H1 (cell line): ENCODE data around the gene MAP1B. TPM values are rescaled to one million over a fixed set of nuclear protein-coding genes. Genes with fewer than 3 reads are reported as not detected.

Source experiments
- CTCF ChIA-PET: fragments of 300-600 bp; sonication (Branson Sonifier 250); formaldehyde crosslinking; loops from one replicate; lab custom pipeline; 2021; ENCODE audit not compliant: partially characterized antibody; lab: Charles Lee
- POLR2A ChIA-PET: fragments of 300-600 bp; sonication (Branson Sonifier 250); formaldehyde crosslinking; loops from one replicate; lab custom pipeline; 2021; ENCODE audit warnings: inconsistent platforms; ENCODE audit not compliant: partially characterized antibody; lab: Charles Lee
- DNase-seq, 2 experiments: peaks; one replicate each; pipeline versions ENCODE4 v3.0.0 to v3.0.0-alpha.2; 2010 to 2022; ENCODE audit warnings: low spot score in 2 of 2, low read depth in 1 of 2, mixed read lengths in 1 of 2
- FAIRE-seq: peaks from 2 replicates; lab custom pipeline; 2011; peaks lifted over from hg19 to GRCh38; lab: Jason Lieb, UNC
- H2AFZ ChIP-seq: 2 replicates; pipeline ENCODE4 v1.8.1; 2012; ENCODE audit warnings: low read length, inconsistent platforms
- H2AK5ac ChIP-seq: 2 replicates; pipeline ENCODE4 v1.6.1; 2013; ENCODE audit warnings: low read depth, low read length
- H2BK120ac ChIP-seq: replicated peaks from 2 replicates; pipeline ENCODE3; 2013; ENCODE audit warnings: low read depth, low read length, inconsistent platforms
- H2BK12ac ChIP-seq: 2 replicates; pipeline ENCODE4 v1.6.1; 2013; ENCODE audit warnings: low read depth, low read length
- H2BK15ac ChIP-seq: 2 replicates; pipeline ENCODE4 v1.6.1; 2013; ENCODE audit warnings: low read length
- H2BK20ac ChIP-seq: 2 replicates; pipeline ENCODE4 v1.6.1; 2013; ENCODE audit warnings: low read length
- H2BK5ac ChIP-seq: 2 replicates; pipeline ENCODE4 v1.6.1; 2013; ENCODE audit warnings: low read depth, low read length
- H3K14ac ChIP-seq: 2 replicates; pipeline ENCODE4 v1.6.1; 2013; ENCODE audit warnings: inconsistent platforms; ENCODE audit not compliant: insufficient read length
- H3K18ac ChIP-seq: 2 replicates; pipeline ENCODE4 v1.6.1; 2013; ENCODE audit warnings: low read length; ENCODE audit errors: extremely low read depth
- H3K23ac ChIP-seq: 2 replicates; pipeline ENCODE4 v1.6.1; 2013; ENCODE audit warnings: inconsistent platforms; ENCODE audit not compliant: insufficient read length
- H3K23me2 ChIP-seq: 2 replicates; pipeline ENCODE4 v1.6.1; 2013; ENCODE audit warnings: low read depth, low read length
- H3K27ac ChIP-seq: 2 replicates; pipeline ENCODE4 v1.6.1; 2011; ENCODE audit warnings: low read depth, low read length, inconsistent platforms
- H3K27me3 ChIP-seq, 4 experiments: replicated peaks in 1 of 4; 1 replicate in 1 of 4; 2 replicates in 3 of 4; pipeline versions ENCODE4 v1.6.1 to v1.8.1; 2011 to 2013; ENCODE audit warnings: low read length in 3 of 4, mild to moderate bottlenecking in 3 of 4, inconsistent platforms in 2 of 4, mixed read lengths in 2 of 4, moderate library complexity in 1 of 4; ENCODE audit not compliant: control insufficient read depth in 3 of 4, insufficient read depth in 3 of 4; ENCODE audit errors: extremely low read depth in 1 of 4
- H3K36me3 ChIP-seq, 4 experiments: 2 replicates each; pipeline versions ENCODE4 v1.6.1 to v1.8.1; 2011 to 2013; ENCODE audit warnings: mild to moderate bottlenecking in 4 of 4, low read length in 3 of 4, moderate library complexity in 2 of 4, control low read depth in 1 of 4, inconsistent platforms in 1 of 4; ENCODE audit not compliant: insufficient read depth in 4 of 4, control insufficient read depth in 2 of 4
- H3K4ac ChIP-seq: replicated peaks from 2 replicates; pipeline ENCODE3; 2013; ENCODE audit warnings: low read length, low read depth, mixed read lengths, inconsistent platforms; ENCODE audit not compliant: insufficient read length
- H3K4me1 ChIP-seq, 4 experiments: replicated peaks in 1 of 4; 1 replicate in 1 of 4; 2 replicates in 3 of 4; pipeline versions ENCODE4 v1.6.1 to v1.8.1; 2011 to 2013; ENCODE audit warnings: low read length in 3 of 4, inconsistent platforms in 2 of 4, mixed read lengths in 1 of 4; ENCODE audit not compliant: insufficient read depth in 4 of 4, control insufficient read depth in 3 of 4
- H3K4me2 ChIP-seq, 2 experiments: 2 replicates each; pipeline versions ENCODE4 v1.6.1 to v1.8.1; 2011 to 2013; ENCODE audit warnings: low read depth in 2 of 2, low read length in 2 of 2, control low read depth in 1 of 2, inconsistent platforms in 1 of 2, mild to moderate bottlenecking in 1 of 2; ENCODE audit not compliant: insufficient read depth in 1 of 2
- H3K4me3 ChIP-seq, 4 experiments: fragments of 200-600, 300-600 bp in 1 of 4; sonication (generic), shearing (Covaris generic), sonication (Bioruptor Twin) in 1 of 4; 2 replicates each; pipeline versions ENCODE4 v1.5.1 to v1.8.1; 2011 to 2016; ENCODE audit warnings: low read length in 4 of 4, low read depth in 3 of 4, control low read depth in 2 of 4, inconsistent platforms in 2 of 4, mild to moderate bottlenecking in 2 of 4, mixed read lengths in 1 of 4, moderate library complexity in 1 of 4; ENCODE audit not compliant: insufficient read depth in 2 of 4; ENCODE audit errors: extremely low read depth in 1 of 4
- H3K56ac ChIP-seq: replicated peaks from 2 replicates; pipeline ENCODE3; 2013; ENCODE audit warnings: low read depth, mild to moderate bottlenecking, mixed read lengths, low read length, inconsistent platforms; ENCODE audit not compliant: insufficient read length
- H3K79me1 ChIP-seq: 2 replicates; pipeline ENCODE4 v1.6.1; 2013; ENCODE audit warnings: low read depth, low read length, control low read depth
- H3K79me2 ChIP-seq, 2 experiments: 2 replicates each; pipeline versions ENCODE4 v1.6.1 to v1.8.1; 2012 to 2013; ENCODE audit warnings: low read length in 2 of 2, mild to moderate bottlenecking in 2 of 2, inconsistent platforms in 1 of 2; ENCODE audit not compliant: insufficient read depth in 2 of 2, control insufficient read depth in 1 of 2
- H3K9ac ChIP-seq, 4 experiments: replicated peaks in 1 of 4; 1 replicate in 1 of 4; 2 replicates in 3 of 4; pipeline versions ENCODE4 v1.6.1 to v1.8.1; 2011 to 2013; ENCODE audit warnings: low read depth in 3 of 4, low read length in 3 of 4, control low read depth in 2 of 4, mild to moderate bottlenecking in 2 of 4, moderate library complexity in 2 of 4, inconsistent platforms in 1 of 4; ENCODE audit errors: extremely low read depth in 1 of 4
- H3K9me3 ChIP-seq, 2 experiments: 2 replicates each; pipeline versions ENCODE4 v1.6.1 to v1.8.1; 2012 to 2013; ENCODE audit warnings: mild to moderate bottlenecking in 2 of 2, moderate library complexity in 2 of 2, control low read depth in 1 of 2, inconsistent platforms in 1 of 2, low read depth in 1 of 2, low read length in 1 of 2, mixed read lengths in 1 of 2; ENCODE audit not compliant: insufficient read depth in 2 of 2
- H4K20me1 ChIP-seq, 2 experiments: replicated peaks in 1 of 2; 2 replicates each; pipeline versions ENCODE3 to v1.8.1; 2011 to 2013; ENCODE audit warnings: inconsistent platforms in 2 of 2, low read length in 2 of 2, mild to moderate bottlenecking in 1 of 2; ENCODE audit not compliant: insufficient read depth in 2 of 2, control insufficient read depth in 1 of 2
- H4K5ac ChIP-seq: 2 replicates; pipeline ENCODE4 v1.6.1; 2013; ENCODE audit warnings: low read length, low read depth, mixed read lengths, inconsistent platforms; ENCODE audit not compliant: insufficient read length
- H4K8ac ChIP-seq: 2 replicates; pipeline ENCODE4 v1.8.0; 2013; ENCODE audit warnings: mild to moderate bottlenecking, moderate library complexity, low read length, inconsistent platforms; ENCODE audit not compliant: insufficient read depth; ENCODE audit errors: extremely low read depth
- H4K91ac ChIP-seq: replicated peaks from 2 replicates; pipeline ENCODE3; 2013; ENCODE audit warnings: low read length, mixed read lengths, inconsistent platforms; ENCODE audit not compliant: insufficient read length
- BACH1 ChIP-seq: IDR thresholded peaks from 2 replicates; pipeline ENCODE4 v1.6.1; 2012; ENCODE audit warnings: low read length, improper control_type of control experiment
- MAFK ChIP-seq: IDR thresholded peaks from 2 replicates; pipeline ENCODE4 v1.6.1; 2012; ENCODE audit warnings: low read depth, mild to moderate bottlenecking, improper control_type of control experiment, low read length
- SAP30 ChIP-seq: fragments of 300-600 bp; sonication (generic); IDR thresholded peaks from 2 replicates; pipeline ENCODE4 v1.7.1; 2012; ENCODE audit warnings: low read length, moderate library complexity, mild to moderate bottlenecking, inconsistent platforms; ENCODE audit not compliant: insufficient read depth, insufficient replicate concordance
- SP1 ChIP-seq: IDR thresholded peaks from 2 replicates; pipeline ENCODE4 v1.6.1; 2011; ENCODE audit warnings: low read depth, low read length
- YY1 ChIP-seq: IDR thresholded peaks from 2 replicates; pipeline ENCODE4 v1.6.1; 2011; ENCODE audit warnings: low read depth, mild to moderate bottlenecking, low read length
- polyA plus RNA-seq, 7 experiments: library from polyadenylated mRNA; depleted of rRNA in 3 of 7; stranded (reverse) in 5 of 7; unstranded in 2 of 7; fragments of >200 nt in 5 of 7; fragments of 200-250 nt in 2 of 7; gene quantifications; 1 replicate in 5 of 7; 2 replicates in 1 of 7; 4 replicates in 1 of 7; pipeline versions ENCODE4 v1.2.1 to v1.2.3, GENCODE V29; 2011 to 2013; ENCODE audit warnings: missing spikeins in 2 of 7, mixed read lengths in 2 of 7
- total RNA-seq: library from RNA; stranded (reverse); fragmentation: NEBNext Ultra II Directional; extraction: Animal tissue kit (Norgen Biotek cat#: 25700); gene quantifications from 2 replicates; pipeline ENCODE4 v1.2.1, GENCODE V29; 2021

MAP1B gene
- total and polyA plus RNA-seq, 2 of the 8 experiments (the other 6 are each of a cell fraction or from before 2014, with no cell fraction given) = 24.5 to 120 TPM

GRCh38 chr5:72234265-72234700 is 127.0 kb downstream of the MAP1B start:
- Histone ChIP-seq H3K79me1 (no peaks in the 10 kb centered on the region), H3K4ac (no peak overlapping the region), H3K23ac (no peak overlapping the region), H3K9me3 (no peaks in the 10 kb centered on the region), H3K14ac (no peak overlapping the region), H3K4me1 (peaks cover 0 to 19% (median 11%) of the 10 kb centered on the region in 4 experiments; a peak in 4 of 7 replicates), H2AFZ (no peak overlapping the region), H3K27me3 (no peaks in the 10 kb centered on the region), H2BK120ac (no peak overlapping the region), H3K18ac (no peak overlapping the region), H3K23me2 (no peaks in the 10 kb centered on the region), H2BK15ac (no peak overlapping the region), H2BK20ac (no peak overlapping the region), H4K20me1 (no peaks in the 10 kb centered on the region), H4K8ac (no peak overlapping the region), H3K56ac (no peak overlapping the region), H2BK12ac (no peak overlapping the region), H3K9ac (no peak overlapping the region), H4K5ac (peak overlapping the region; percentile 73), H4K91ac (no peak overlapping the region), H3K4me3 (no peak overlapping the region; a peak in 1 of 8 replicates), H2BK5ac (no peak overlapping the region), H3K4me2 (peak overlapping the region; percentile 12 to 33; a peak in 3 of 4 replicates), H3K79me2 (no peaks in the 10 kb centered on the region), H2AK5ac (no peak overlapping the region), H3K27ac (no peak overlapping the region), H3K36me3 (peaks cover 3 to 14% (median 8%) of the 10 kb centered on the region in 4 experiments; a peak in 5 of 8 replicates)
- ChIA-PET CTCF (interaction anchor here (1.1 to 4.1 kb wide), 3 partner anchors 11 to 47 kb away, joined by 3 to 19 read pairs (median 4); no protein-coding TSS in a partner anchor), POLR2A (no interaction called here)
- FAIRE-seq = no peak
- TF ChIP-seq BACH1 = peak; percentile 85
- peak; percentile 59 for TF ChIP-seq MAFK
- no peak for TF ChIP-seq SAP30
- TF ChIP-seq YY1 = no peak
- TF ChIP-seq SP1 = 0 out of 2 replicates have a peak, but pooled peaks have one; percentile 13
- DNase-seq = no peak
